ENCODE results near the gene STK32A.

DNA sequence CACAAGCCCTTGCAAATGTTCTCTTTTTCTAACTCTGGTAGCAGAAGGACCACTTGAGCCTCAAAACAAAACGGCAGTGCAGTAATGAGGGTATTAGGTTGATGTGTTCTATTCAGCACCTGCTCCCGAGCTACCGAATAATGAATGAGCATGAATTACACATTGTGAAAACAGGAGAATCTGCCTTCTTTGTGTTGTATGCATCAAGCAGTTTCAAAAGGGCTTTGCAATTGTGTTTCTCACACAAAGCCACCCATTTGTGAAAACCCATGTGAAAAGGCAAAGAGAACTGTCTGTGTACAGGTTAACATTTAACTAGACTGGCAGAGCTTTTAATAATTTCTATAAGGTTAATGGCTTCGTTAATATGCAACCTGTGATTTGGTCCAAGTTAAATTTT, 97.8 kb downstream of the STK32A start:
- TF ChIP-seq CTCF (IDR thresholded peaks at IDR 0.05) (no peak), POLR2A (IDR thresholded peaks at IDR 0.05) (no peak)

Data from heart left ventricle (tissue), 13 donors.